Measurements from ENCODE around the gene SVIP. TPM values are rescaled to one million over a fixed set of nuclear protein-coding genes. Genes with fewer than 3 reads are reported as not detected.

Gene SVIP
- polyA plus RNA-seq, 1 of the 3 experiments (the other 2 are of a cell fraction): 6.0 TPM

- TF ChIP-seq PBX3 (IDR thresholded peaks at IDR 0.05) (no peak), REST (IDR thresholded peaks at IDR 0.05; ENCODE audit: low read depth, low read length) (no peak), FOXM1 (IDR thresholded peaks at IDR 0.05; ENCODE audit: low read depth) (no peak), CHD2 (IDR thresholded peaks at IDR 0.05; ENCODE audit: low read length, partially characterized antibody) (no peak), EZH2phosphoT487 (IDR thresholded peaks at IDR 0.05; ENCODE audit: borderline replicate concordance, low read depth) (no peak), NRF1 (IDR thresholded peaks at IDR 0.05; ENCODE audit: low read depth, low read length) (no peak), ZBTB33 (IDR thresholded peaks at IDR 0.05; ENCODE audit: borderline replicate concordance, low read depth) (no peak), POLR2AphosphoS5 (IDR thresholded peaks at IDR 0.05; ENCODE audit: low read depth, low read length) (no peak)
These were observed 51.0 kb downstream of the SVIP start (continued) for GRCh38 chr11:22778642-22779041.

- ChIA-PET POLR2A (no interaction called here), CTCF (interaction anchor here (0.8 to 3.7 kb wide), 2 partner anchors 12 to 18 kb away, joined by 3 to 20 read pairs; no protein-coding TSS in a partner anchor)
- no peaks in the 10 kb centered on the region for H3K79me2 ChIP-seq (ENCODE audit: insufficient read depth)
- H4K20me1 ChIP-seq (ENCODE audit: insufficient read depth): no peaks in the 10 kb centered on the region
- H3K36me3 ChIP-seq (replicated peaks in 1 of 2; ENCODE audit: control insufficient read depth in 1 of 2, insufficient read depth in 2 of 2, low read length in 1 of 2): no peaks in the 10 kb centered on the region
- no peak overlapping the region for H3K9ac ChIP-seq
- H3K9me3 ChIP-seq: no peaks in the 10 kb centered on the region
- H2AFZ ChIP-seq (ENCODE audit: low read depth): no peak overlapping the region
- no peak for DNase-seq
- no peaks in the 10 kb centered on the region for H3K9me2 ChIP-seq
- H3K4me1 ChIP-seq (ENCODE audit: control insufficient read depth in 1 of 2, insufficient read depth in 2 of 2, low read depth in 1 of 2, low read length in 1 of 2): no peaks in the 10 kb centered on the region
- H3K27ac ChIP-seq (ENCODE audit: low read depth in 2 of 2, low read length in 1 of 2): no peak overlapping the region
- no peaks in the 10 kb centered on the region; the same call in 1 of the 2 replicates for H3K27me3 ChIP-seq (ENCODE audit: insufficient read depth)
- H3F3A ChIP-seq (replicated peaks; ENCODE audit: insufficient read depth): no peaks in the 10 kb centered on the region
- H3K4me3 ChIP-seq (ENCODE audit: low read depth in 2 of 2, low read length in 1 of 2): no peak overlapping the region
- H3K4me2 ChIP-seq: no peak overlapping the region
- 54% methylated on average over 5 of the region's 5 CpGs for WGBS (ENCODE audit: low lambda C conversion rate)
- TF ChIP-seq TEAD4 (IDR thresholded peaks at IDR 0.05; ENCODE audit: borderline replicate concordance, insufficient read depth) (no peak), CTCF (IDR thresholded peaks at IDR 0.05) (no peak), FOSL2 (IDR thresholded peaks at IDR 0.05; ENCODE audit: borderline replicate concordance, low read depth) (no peak), IRF3 (IDR thresholded peaks at IDR 0.05; ENCODE audit: low read depth, low read length) (no peak), JUND (IDR thresholded peaks at IDR 0.05) (no peak), FOXJ3 (CRISPR knock-in tag; IDR thresholded peaks at IDR 0.05) (no peak), RAD21 (IDR thresholded peaks at IDR 0.05; ENCODE audit: low read length) (no peak), RCOR1 (IDR thresholded peaks at IDR 0.05; ENCODE audit: low read length) (no peak), USF1 (IDR thresholded peaks at IDR 0.05; ENCODE audit: borderline replicate concordance, low read depth) (no peak)
These were observed 54.4 kb downstream of the SVIP start for GRCh38 chr11:22775248-22775647.

Data from SK-N-SH (cell line).